Fibroblast of skin of abdomen (primary cell): ENCODE results near the gene EFNA1. TPM values are rescaled to one million over a fixed set of nuclear protein-coding genes. Genes with fewer than 3 reads are reported as not detected.
A peak's percentile ranks its signal among the peaks of the same experiment; 100 is the strongest.

Experiments
- DNase-seq: peaks from one replicate; pipeline ENCODE4 v3.0.0-alpha.2; 2013
- polyA plus RNA-seq, 2 experiments: library from polyadenylated mRNA; unstranded; fragments of 120-200 nt; gene quantifications; one replicate each; pipeline ENCODE4 v1.2.1, GENCODE V29; 2013; ENCODE audit not compliant: insufficient read length in 2 of 2

Gene EFNA1
- 0.18 TPM for polyA plus RNA-seq (2013, experiment 1 of 2; ENCODE audit: insufficient read length)
- polyA plus RNA-seq (2013, experiment 2 of 2; ENCODE audit: insufficient read length) = 0.15 TPM

- DNase-seq = no peak
These were observed at the start of gene EFNA1 for GRCh38 chr1:155127105-155127966. EFNA1 (plus strand) TSS chr1:155127876; CDS start chr1:155127978, 102 bp downstream.

- peak; percentile 48 for DNase-seq
These were observed 49.0 kb upstream of the EFNA1 start, which contains the start of gene EFNA3 for GRCh38 chr1:155078469-155079209. EFNA3 (plus strand) TSS chr1:155078837; CDS start chr1:155078942, 105 bp downstream.

GRCh38 chr1:155079210-155079486, 48.5 kb upstream of the EFNA1 start:
- DNase-seq = no peak

- DNase-seq = no peak
These were observed 48.0 kb upstream of the EFNA1 start for GRCh38 chr1:155079487-155080311.

GRCh38 chr1:155080312-155081228, 47.1 kb upstream of the EFNA1 start:
- no peak for DNase-seq

- no peak for DNase-seq
These were observed 46.0 kb upstream of the EFNA1 start for GRCh38 chr1:155081472-155082300.

- DNase-seq = no peak
These were observed 45.2 kb upstream of the EFNA1 start for GRCh38 chr1:155082301-155083051.

- no peak for DNase-seq
These were observed 44.6 kb upstream of the EFNA1 start for GRCh38 chr1:155083052-155083541.

GRCh38 chr1:155083865-155084721, 43.6 kb upstream of the EFNA1 start:
- DNase-seq = peak; percentile 14

- peak; percentile 93 for DNase-seq
These were observed 42.8 kb upstream of the EFNA1 start for GRCh38 chr1:155084722-155085503.

- DNase-seq = no peak
These were observed 42.1 kb upstream of the EFNA1 start for GRCh38 chr1:155085504-155086127.

- DNase-seq = peak; percentile 41
These were observed 41.4 kb upstream of the EFNA1 start for GRCh38 chr1:155086128-155086741.

GRCh38 chr1:155086856-155087535, 40.7 kb upstream of the EFNA1 start:
- DNase-seq = no peak

- DNase-seq = peak; percentile 61
These were observed 36.3 kb upstream of the EFNA1 start for GRCh38 chr1:155091071-155092051.

GRCh38 chr1:155092131-155092530, 35.5 kb upstream of the EFNA1 start:
- no peak for DNase-seq
